PC-9 (cell line): ENCODE results near the gene SPHK1. TPM values are rescaled to one million over a fixed set of nuclear protein-coding genes. Genes with fewer than 3 reads are reported as not detected.

Experiments used
- BruUV-seq: library from RNA; stranded (reverse); fragments of 400-500 nt; replicated peaks from 2 replicates; lab custom pipeline; 2021; lab: Mats Ljungman, UMichigan
- CTCF ChIA-PET: fragments of 300-600 bp; sonication (Branson Sonifier 250); formaldehyde crosslinking; loops from one replicate; lab custom pipeline; 2022; ENCODE audit warnings: antibody characterized with exemption; lab: Charles Lee
- POLR2A ChIA-PET: fragments of 300-600 bp; sonication (Branson Sonifier 250); formaldehyde crosslinking; loops from one replicate; lab custom pipeline; 2022; ENCODE audit warnings: antibody characterized with exemption; ENCODE audit not compliant: unreplicated experiment; lab: Charles Lee
- DNase-seq, 2 experiments: peaks; one replicate each; pipeline versions ENCODE4 v3.0.0 to v3.0.0-alpha.2; 2015 to 2022; ENCODE audit warnings: mixed read lengths in 1 of 2
- H2AFZ ChIP-seq: fragments of 200-600 bp; sonication (generic); 2 replicates; pipeline ENCODE4 v1.8.1; 2017; ENCODE audit warnings: antibody characterized with exemption
- H3F3A ChIP-seq: fragments of 200-600 bp; sonication (generic); 2 replicates; pipeline ENCODE4 v1.8.1; 2017; ENCODE audit warnings: antibody characterized with exemption, mild to moderate bottlenecking, low read depth; ENCODE audit not compliant: insufficient read depth
- H3K27ac ChIP-seq: fragments of 200-600 bp; sonication (generic); 2 replicates; pipeline ENCODE4 v1.6.1; 2016; ENCODE audit warnings: mixed run types
- H3K27me3 ChIP-seq: fragments of 200-600 bp; sonication (generic); 2 replicates; pipeline ENCODE4 v1.6.1; 2016; ENCODE audit warnings: low read depth, mixed run types; ENCODE audit not compliant: insufficient read depth
- H3K36me3 ChIP-seq: fragments of 200-600 bp; sonication (generic); 2 replicates; pipeline ENCODE4 v1.6.1; 2016; ENCODE audit warnings: low read depth, mixed run types
- H3K4me1 ChIP-seq: fragments of 200-600 bp; sonication (generic); replicated peaks from 2 replicates; pipeline ENCODE4 v1.6.1; 2016; ENCODE audit warnings: mixed run types; ENCODE audit not compliant: insufficient read depth
- H3K4me2 ChIP-seq: fragments of 200-600 bp; sonication (generic); 2 replicates; pipeline ENCODE4 v1.6.1; 2017; ENCODE audit warnings: mixed run types
- H3K4me3 ChIP-seq: fragments of 200-600 bp; sonication (generic); 2 replicates; pipeline ENCODE4 v1.6.1; 2016; ENCODE audit warnings: mixed run types
- H3K79me2 ChIP-seq: fragments of 200-600 bp; sonication (generic); 2 replicates; pipeline ENCODE4 v1.6.1; 2017; ENCODE audit warnings: low read depth, mixed run types
- H3K9me2 ChIP-seq: fragments of 200-600 bp; sonication (generic); 2 replicates; pipeline ENCODE4 v1.8.1; 2017; ENCODE audit warnings: mild to moderate bottlenecking; ENCODE audit not compliant: insufficient read depth
- H3K9me3 ChIP-seq: fragments of 200-600 bp; sonication (generic); 2 replicates; pipeline ENCODE4 v1.8.1; 2016; ENCODE audit warnings: low read depth; ENCODE audit not compliant: insufficient read depth
- H4K20me1 ChIP-seq: fragments of 200-600 bp; sonication (generic); 2 replicates; pipeline ENCODE4 v1.8.1; 2017; ENCODE audit not compliant: insufficient read depth
- EZH2 ChIP-seq: fragments of 200-600 bp; sonication (generic); IDR thresholded peaks from 2 replicates; pipeline ENCODE4 v1.8.0; 2017; ENCODE audit warnings: antibody characterized with exemption, low read depth
- intact Hi-C: fragments of 100-400 bp; cut with micrococcal nuclease; formaldehyde crosslinking; loops from one replicate; pipeline ENCODE4 v1.10.0; 2022; ENCODE audit not compliant: unreplicated experiment
- total RNA-seq: library from RNA; stranded (reverse); gene quantifications from 2 replicates; pipeline ENCODE4 v1.2.3, GENCODE V29; 2021
- TF ChIP-seq, protein P1 (sequence below): fragments of 200-600 bp; sonication (generic); conservative IDR thresholded peaks from 2 replicates; pipeline ENCODE4 v1.6.1; 2017; ENCODE audit warnings: mixed run types, antibody characterized with exemption, mild to moderate bottlenecking, moderate library complexity

SPHK1 gene
- total RNA-seq, 1 experiment from 2014 or later = 5.5 TPM

DNA sequence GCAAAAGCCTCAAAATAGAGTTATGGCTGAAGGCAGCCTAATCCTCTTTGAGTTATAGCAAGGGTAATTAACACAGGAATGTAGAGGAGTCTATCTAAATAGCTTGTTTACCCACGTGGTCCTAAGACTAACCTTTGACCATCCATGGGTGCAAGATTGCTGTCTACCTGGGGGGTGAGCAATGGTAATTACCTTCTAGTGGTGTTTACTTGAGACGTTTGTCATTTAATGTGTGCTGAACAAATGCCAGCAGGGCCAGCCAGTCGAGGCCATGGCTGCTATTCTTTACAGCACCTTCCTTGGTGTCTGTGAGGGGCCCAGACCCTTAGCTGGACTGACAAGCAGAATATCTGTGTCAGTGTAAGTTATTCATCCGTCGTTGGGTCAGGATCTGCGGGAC is 16.8 kb upstream of the SPHK1 start:
- Histone ChIP-seq H3K36me3 (no peaks in the 10 kb centered on the region), H3K4me1 (no peaks in the 10 kb centered on the region), H3F3A (peaks cover 4% of the 10 kb centered on the region; the same call in 1 of the 2 replicates), H2AFZ (no peak overlapping the region), H3K4me3 (no peak overlapping the region), H3K9me3 (no peaks in the 10 kb centered on the region), H3K79me2 (no peaks in the 10 kb centered on the region), H4K20me1 (no peaks in the 10 kb centered on the region), H3K9me2 (no peaks in the 10 kb centered on the region), H3K27me3 (no peaks in the 10 kb centered on the region), H3K27ac (no peak overlapping the region), H3K4me2 (no peak overlapping the region)
- DNase-seq = no peak
- TF ChIP-seq, protein P1, sequence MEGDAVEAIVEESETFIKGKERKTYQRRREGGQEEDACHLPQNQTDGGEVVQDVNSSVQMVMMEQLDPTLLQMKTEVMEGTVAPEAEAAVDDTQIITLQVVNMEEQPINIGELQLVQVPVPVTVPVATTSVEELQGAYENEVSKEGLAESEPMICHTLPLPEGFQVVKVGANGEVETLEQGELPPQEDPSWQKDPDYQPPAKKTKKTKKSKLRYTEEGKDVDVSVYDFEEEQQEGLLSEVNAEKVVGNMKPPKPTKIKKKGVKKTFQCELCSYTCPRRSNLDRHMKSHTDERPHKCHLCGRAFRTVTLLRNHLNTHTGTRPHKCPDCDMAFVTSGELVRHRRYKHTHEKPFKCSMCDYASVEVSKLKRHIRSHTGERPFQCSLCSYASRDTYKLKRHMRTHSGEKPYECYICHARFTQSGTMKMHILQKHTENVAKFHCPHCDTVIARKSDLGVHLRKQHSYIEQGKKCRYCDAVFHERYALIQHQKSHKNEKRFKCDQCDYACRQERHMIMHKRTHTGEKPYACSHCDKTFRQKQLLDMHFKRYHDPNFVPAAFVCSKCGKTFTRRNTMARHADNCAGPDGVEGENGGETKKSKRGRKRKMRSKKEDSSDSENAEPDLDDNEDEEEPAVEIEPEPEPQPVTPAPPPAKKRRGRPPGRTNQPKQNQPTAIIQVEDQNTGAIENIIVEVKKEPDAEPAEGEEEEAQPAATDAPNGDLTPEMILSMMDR = no peak
- no peak for TF ChIP-seq EZH2
- intact Hi-C loops = no loop called here
- BruUV-seq = no TSS peak
- POLR2A ChIA-PET = no interaction called here
- CTCF ChIA-PET = no interaction called here

DNA sequence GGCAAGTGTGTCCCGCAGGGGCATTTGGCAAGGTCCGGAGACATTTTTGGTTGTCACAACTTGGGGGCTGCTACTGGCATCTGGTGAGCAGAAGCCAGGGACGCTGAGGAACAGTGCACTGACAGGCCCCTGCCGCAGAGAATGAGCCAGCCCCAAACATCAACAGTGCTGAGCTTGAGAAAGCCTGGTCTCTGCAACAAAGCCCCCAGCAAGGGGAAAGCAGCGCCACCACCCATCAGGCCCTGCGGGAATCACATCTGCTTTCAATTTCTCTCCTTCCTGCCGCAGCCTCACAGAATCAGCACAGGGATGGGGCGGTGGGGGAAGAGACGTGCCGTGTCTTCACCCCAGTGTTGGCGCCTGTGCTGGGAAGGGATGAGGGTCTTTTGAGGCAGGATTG is 15.9 kb upstream of the SPHK1 start:
- Histone ChIP-seq H3F3A (peaks cover 4% of the 10 kb centered on the region; the same call in 1 of the 2 replicates), H3K4me2 (no peak overlapping the region), H3K4me1 (no peaks in the 10 kb centered on the region), H3K4me3 (no peak overlapping the region), H3K9me2 (no peaks in the 10 kb centered on the region), H3K9me3 (no peaks in the 10 kb centered on the region), H3K27me3 (no peaks in the 10 kb centered on the region), H3K79me2 (no peaks in the 10 kb centered on the region), H3K36me3 (no peaks in the 10 kb centered on the region), H4K20me1 (no peaks in the 10 kb centered on the region), H2AFZ (no peak overlapping the region), H3K27ac (no peak overlapping the region)
- no TSS peak for BruUV-seq
- intact Hi-C loops = no loop called here
- ChIA-PET CTCF (interaction anchor here (0.7 kb wide), 2 partner anchors 21 to 1831 kb away, joined by 9 to 10 read pairs; no protein-coding TSS in a partner anchor), POLR2A (no interaction called here)
- DNase-seq = no peak
- TF ChIP-seq EZH2 = no peak
- TF ChIP-seq, protein P1 = no peak

DNA sequence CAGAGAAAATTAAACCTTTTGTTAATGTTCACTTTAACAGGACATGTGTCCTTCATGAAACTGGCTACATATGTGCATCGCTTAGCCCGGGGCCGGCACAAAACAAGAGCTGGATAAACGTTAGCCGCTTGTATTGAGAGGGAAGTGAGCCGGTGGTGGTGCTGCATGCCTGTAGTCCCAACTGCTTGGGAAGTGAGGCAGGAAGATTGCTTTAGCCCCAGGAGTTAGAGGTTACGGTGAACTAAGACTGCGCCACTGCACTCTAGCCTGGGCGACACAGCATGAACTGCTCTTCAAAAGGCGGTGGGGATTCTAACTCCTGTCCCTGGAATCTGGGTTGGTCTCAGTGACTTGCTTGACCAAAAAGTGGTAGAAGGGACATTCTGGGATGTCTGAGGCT is 15.0 kb upstream of the SPHK1 start:
- Histone ChIP-seq H3K4me1 (no peaks in the 10 kb centered on the region), H3K27ac (no peak overlapping the region), H2AFZ (no peak overlapping the region), H3K4me3 (no peak overlapping the region), H4K20me1 (no peaks in the 10 kb centered on the region), H3K9me2 (no peaks in the 10 kb centered on the region), H3K27me3 (no peaks in the 10 kb centered on the region), H3K36me3 (no peaks in the 10 kb centered on the region), H3K79me2 (no peaks in the 10 kb centered on the region), H3K9me3 (no peaks in the 10 kb centered on the region), H3F3A (peaks cover 4% of the 10 kb centered on the region; the same call in 1 of the 2 replicates), H3K4me2 (no peak overlapping the region)
- intact Hi-C loops = no loop called here
- TF ChIP-seq, protein P1 = no peak
- no peak for TF ChIP-seq EZH2
- BruUV-seq = no TSS peak
- DNase-seq = no peak
- POLR2A ChIA-PET = no interaction called here
- CTCF ChIA-PET = interaction anchor here (0.6 to 1.9 kb wide), 5 partner anchors 15 to 1830 kb away, joined by 3 to 11 read pairs (median 9); partner anchors contain the start of gene PRPSAP1
